Measurements from ENCODE around the gene TIAM2. TPM values are rescaled to one million over a fixed set of nuclear protein-coding genes. Genes with fewer than 3 reads are reported as not detected.
"Not testable (repeated sequence)": the region's sequence is repeated elsewhere in the genome, so short reads cannot be mapped to it uniquely, and the experiment has no call there.

Gene TIAM2
- total RNA-seq, 1 experiment from 2014 or later = 3.9 TPM

GRCh38 chr6:155264693-155265320 is 269.7 kb downstream of the TIAM2 start:
- DNase-seq (ENCODE audit: low read depth, low spot score) = no peak
- in situ Hi-C loops (cut with HindIII; ENCODE audit: low pct_unique_long_range_greater_than_20kb, low sequenced_read_pairs) = no loop called here

DNA sequence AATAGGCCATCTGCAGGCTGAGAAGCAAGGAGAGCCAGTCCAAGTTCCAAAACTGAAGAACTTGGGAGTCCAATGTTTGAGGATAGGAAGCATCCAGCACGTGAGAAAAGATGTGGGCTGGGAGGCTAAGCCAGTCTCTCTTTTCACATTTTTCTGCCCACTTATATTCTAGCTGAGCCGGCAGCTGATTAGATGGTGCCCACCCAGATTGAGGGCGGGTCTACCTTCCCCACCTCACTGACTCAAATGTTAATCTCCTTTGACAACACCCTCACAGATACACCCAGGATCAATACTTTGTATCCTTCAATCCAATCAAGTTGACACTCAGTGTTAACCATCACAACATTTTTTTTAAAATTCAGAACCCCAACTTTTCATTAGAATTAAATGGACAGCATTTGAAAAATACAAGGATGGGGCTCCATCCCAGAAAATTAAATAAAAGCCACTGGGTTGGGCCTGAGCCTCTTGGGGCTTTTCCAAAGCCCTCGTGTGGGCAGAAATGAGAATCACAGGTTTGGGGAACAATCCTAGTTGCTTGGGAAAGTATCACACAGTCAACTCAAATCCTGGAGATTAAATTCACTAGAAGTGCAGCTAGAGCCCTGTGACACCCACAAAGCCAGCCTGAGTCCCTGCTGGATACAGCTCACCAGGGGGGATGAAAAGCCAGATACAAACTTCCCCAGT is 270.9 kb downstream of the TIAM2 start:
- in situ Hi-C loops (cut with HindIII; ENCODE audit: low pct_unique_long_range_greater_than_20kb, low sequenced_read_pairs) = no loop called here
- DNase-seq (ENCODE audit: low read depth, low spot score) = peak; percentile 26

DNA sequence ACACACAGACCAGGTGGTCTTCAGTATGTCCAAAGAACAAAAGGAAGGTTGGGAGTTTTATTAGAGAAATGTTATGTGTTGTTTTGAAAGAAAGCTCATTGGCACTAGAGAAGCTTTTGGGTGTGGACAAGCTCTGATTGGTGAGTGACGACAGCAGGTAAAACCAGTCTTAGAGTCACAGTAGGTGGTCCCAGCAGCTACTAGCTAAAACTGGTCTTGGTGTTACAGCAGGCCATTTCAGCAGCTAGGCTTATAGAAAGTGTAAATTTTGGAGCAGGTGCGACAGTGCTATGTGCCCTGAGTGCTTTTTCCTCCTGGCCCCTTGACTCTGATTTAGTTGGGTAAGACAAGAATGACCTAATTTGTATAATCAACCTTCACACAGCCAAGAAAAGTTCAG is 272.3 kb downstream of the TIAM2 start:
- in situ Hi-C loops (cut with HindIII; ENCODE audit: low pct_unique_long_range_greater_than_20kb, low sequenced_read_pairs) = no loop called here
- DNase-seq (ENCODE audit: low read depth, low spot score) = no peak

DNA sequence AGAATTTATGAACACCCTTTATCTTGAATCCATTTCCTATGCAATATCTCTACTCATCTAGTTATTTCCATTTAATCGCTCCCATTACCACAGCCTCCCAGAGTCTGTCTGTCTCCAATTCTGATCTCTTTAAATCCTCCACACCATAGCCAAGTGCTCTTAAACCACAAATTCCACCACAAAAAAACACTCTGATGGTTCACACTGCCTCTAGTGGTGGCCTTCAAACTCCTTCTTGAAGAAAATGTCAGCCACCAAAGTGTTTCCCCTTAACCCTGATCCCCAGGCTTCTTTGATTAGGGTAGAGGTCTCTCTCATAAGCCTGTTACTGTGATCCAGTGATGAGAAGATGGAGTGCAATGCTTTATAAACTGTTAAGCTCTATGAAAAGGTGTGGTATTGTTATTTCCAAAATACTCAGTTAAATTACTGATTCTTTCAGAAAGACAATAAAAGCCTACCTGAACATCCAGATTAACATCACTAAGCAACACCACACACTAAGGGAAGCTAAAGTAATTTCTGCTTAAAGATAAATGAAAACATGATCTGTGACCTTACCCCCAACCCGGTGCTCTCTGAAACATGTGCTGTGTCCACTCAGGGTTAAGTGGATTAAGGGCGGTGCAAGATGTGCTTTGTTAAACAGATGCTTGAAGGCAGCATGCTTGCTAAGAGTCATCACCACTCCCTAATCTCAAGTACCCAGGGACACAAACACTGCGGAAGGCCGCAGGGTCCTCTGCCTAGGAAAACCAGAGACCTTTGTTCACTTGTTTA is 273.2 kb downstream of the TIAM2 start:
- peak; percentile 69 for DNase-seq (ENCODE audit: low read depth, low spot score)
- in situ Hi-C loops (cut with HindIII; ENCODE audit: low pct_unique_long_range_greater_than_20kb, low sequenced_read_pairs) = not testable (repeated sequence)

DNA sequence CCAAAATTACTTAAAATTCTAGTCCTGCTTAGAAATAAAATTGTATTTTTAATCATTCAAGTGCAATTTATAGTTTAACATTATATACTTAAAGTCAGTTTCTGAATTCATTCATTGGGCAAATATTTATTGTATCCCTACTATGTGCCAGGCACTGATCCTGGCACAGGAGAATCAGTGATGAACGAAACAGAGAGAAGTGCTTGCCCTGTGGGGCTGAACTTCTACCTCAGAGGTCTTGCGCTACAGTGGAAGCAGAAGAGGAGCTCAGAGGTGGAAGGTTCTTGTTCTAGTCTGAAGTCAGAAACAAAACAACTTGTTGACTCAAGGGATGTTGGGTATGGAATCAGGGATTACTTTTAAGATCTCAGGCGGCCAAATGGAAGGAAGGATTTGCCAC is 274.6 kb downstream of the TIAM2 start:
- in situ Hi-C loops (cut with HindIII; ENCODE audit: low pct_unique_long_range_greater_than_20kb, low sequenced_read_pairs) = no loop called here

GRCh38 chr6:155270561-155271091 is 275.5 kb downstream of the TIAM2 start:
- in situ Hi-C loops (cut with HindIII; ENCODE audit: low pct_unique_long_range_greater_than_20kb, low sequenced_read_pairs) = no loop called here
- no peak for DNase-seq (ENCODE audit: low read depth, low spot score)

More for the DNA sequence above, 274.6 kb downstream of the TIAM2 start:
- DNase-seq (ENCODE audit: low read depth, low spot score) = no peak

DNA sequence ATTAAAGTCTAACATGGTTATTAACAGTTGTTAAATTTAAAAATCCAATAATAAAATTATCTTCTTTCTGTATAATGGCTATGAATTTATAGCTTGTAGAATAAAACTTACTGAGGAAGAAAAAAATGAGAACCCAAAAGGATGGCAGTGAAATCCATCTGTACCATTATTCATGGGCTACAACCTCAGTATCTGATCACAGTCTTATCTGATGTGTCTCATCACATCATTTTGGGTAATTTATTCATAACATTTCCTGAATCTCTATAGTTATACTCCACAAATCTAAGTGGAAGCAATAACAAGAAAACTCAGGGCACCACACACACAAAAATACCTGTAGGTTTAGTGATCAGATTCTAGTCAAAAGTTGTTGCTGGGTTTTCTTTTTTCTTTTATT is 276.0 kb downstream of the TIAM2 start:
- in situ Hi-C loops (cut with HindIII; ENCODE audit: low pct_unique_long_range_greater_than_20kb, low sequenced_read_pairs) = no loop called here
- no peak for DNase-seq (ENCODE audit: low read depth, low spot score)

DNA sequence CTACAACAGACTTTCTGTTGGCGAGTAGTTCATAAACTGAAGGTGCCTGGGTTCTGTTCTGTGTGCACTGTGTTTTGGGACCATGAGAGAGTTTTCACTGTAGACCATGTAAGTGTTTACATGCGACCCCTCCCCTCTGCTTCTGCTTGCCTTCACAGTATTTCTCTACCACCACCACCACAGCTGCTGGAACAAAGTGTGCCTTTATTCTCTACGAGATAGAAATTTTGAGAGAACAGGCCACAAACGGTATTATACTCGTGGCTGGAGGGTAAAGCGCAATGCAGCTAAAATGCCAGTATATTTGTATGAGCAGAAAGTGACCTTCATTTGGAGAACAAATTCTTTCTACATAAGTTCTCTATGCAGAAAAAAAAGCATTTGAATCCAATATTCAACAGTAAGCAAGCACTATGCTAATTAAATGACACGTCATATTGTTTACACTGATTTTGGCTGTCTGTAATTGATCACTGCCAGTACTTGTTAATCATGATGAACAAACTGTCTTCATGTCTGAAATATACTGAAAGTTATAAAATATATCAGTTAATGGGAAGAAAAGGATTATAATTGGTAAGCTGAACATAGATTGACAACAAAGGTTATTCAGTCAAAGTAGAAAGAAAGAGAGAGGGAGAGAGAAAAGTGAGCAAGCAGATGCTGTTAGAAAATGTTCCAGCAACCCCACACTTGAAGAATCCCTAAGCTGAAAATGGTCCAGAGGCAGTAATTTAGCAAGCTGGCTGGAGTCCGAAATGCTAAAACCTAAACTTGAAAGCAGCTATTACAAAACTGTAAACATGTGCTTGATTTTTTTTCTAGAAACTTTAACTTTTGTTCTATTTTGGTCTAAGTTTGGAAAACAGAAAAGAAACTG is 277.5 kb downstream of the TIAM2 start:
- peak; percentile 63 for DNase-seq (ENCODE audit: low read depth, low spot score)
- in situ Hi-C loops (cut with HindIII; ENCODE audit: low pct_unique_long_range_greater_than_20kb, low sequenced_read_pairs) = no loop called here

DNA sequence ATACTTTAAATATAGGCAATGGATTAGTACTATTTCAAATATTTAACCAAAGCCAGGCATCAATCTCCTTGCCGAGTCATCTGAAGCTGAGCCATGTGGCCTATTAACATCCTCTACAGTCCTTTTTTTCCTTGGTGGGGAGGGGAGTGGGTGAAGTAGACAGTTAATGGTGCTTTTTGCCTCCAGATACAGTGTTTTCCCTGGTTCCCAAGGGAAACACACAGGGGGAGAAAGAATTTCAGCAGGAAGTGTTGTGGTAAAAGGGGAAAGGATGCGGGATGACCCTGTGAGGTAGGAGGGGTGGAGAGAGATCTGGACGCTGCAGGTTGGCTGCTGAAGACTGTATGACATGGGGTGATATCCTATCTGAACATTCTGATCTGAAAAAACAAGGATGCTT is 278.3 kb downstream of the TIAM2 start:
- in situ Hi-C loops (cut with HindIII; ENCODE audit: low pct_unique_long_range_greater_than_20kb, low sequenced_read_pairs) = no loop called here
- peak; percentile 73 for DNase-seq (ENCODE audit: low read depth, low spot score)

DNA sequence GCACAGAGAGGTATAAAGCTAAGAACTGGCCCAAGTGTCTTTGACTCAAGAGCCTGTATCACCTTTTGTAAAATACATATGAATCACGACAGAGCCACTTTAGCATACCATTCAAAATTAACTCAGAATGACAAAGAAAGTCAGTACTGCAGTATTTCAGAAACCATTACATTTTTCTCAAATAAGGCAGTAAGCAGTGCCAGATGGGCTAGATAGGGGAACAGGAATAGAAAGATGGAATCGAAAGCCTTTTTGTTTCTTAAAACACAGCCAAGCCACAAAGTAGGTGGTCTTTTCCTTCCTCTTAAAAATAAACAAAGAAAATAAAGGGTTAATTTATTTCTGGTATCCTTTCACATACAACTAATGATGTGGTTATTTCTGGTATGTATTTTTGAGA is 279.0 kb downstream of the TIAM2 start:
- DNase-seq (ENCODE audit: low read depth, low spot score) = no peak
- in situ Hi-C loops (cut with HindIII; ENCODE audit: low pct_unique_long_range_greater_than_20kb, low sequenced_read_pairs) = no loop called here

DNA sequence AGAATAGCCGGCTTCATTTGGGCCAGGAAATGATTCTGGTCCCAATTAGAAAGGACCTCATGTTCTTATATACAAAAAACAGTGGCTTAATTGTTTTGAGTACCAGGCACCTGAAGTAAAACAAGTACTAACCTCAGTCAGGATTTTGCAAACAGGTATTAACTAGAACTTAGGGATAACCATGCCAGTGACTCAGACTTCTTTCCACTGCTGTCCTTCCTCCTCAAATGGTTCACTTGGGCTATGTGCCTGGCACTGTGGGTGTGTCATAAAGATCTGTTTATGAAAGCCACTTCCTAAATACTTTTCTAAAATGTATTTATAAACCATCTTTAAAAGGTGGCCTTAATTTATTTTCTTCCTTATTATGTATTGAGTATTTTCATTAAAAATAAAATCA is 279.4 kb downstream of the TIAM2 start:
- in situ Hi-C loops (cut with HindIII; ENCODE audit: low pct_unique_long_range_greater_than_20kb, low sequenced_read_pairs) = no loop called here
- no peak for DNase-seq (ENCODE audit: low read depth, low spot score)

- in situ Hi-C loops (cut with HindIII; ENCODE audit: low pct_unique_long_range_greater_than_20kb, low sequenced_read_pairs) = no loop called here
- DNase-seq (ENCODE audit: low read depth, low spot score) = no peak
Observed at GRCh38 chr6:155275808-155276480, 280.8 kb downstream of the TIAM2 start.

- in situ Hi-C loops (cut with HindIII; ENCODE audit: low pct_unique_long_range_greater_than_20kb, low sequenced_read_pairs) = no loop called here
- DNase-seq (ENCODE audit: low read depth, low spot score) = no peak
Observed at GRCh38 chr6:155276638-155277037, 281.5 kb downstream of the TIAM2 start.

GRCh38 chr6:155278319-155279049 is 283.4 kb downstream of the TIAM2 start:
- no peak for DNase-seq (ENCODE audit: low read depth, low spot score)
- in situ Hi-C loops (cut with HindIII; ENCODE audit: low pct_unique_long_range_greater_than_20kb, low sequenced_read_pairs) = no loop called here

- no peak for DNase-seq (ENCODE audit: low read depth, low spot score)
- in situ Hi-C loops (cut with HindIII; ENCODE audit: low pct_unique_long_range_greater_than_20kb, low sequenced_read_pairs) = no loop called here
Observed at GRCh38 chr6:155284775-155285174, 289.7 kb downstream of the TIAM2 start.

GRCh38 chr6:155287762-155288161 is 292.6 kb downstream of the TIAM2 start:
- in situ Hi-C loops (cut with HindIII; ENCODE audit: low pct_unique_long_range_greater_than_20kb, low sequenced_read_pairs) = no loop called here

More at GRCh38 chr6:155287762-155288161, 292.6 kb downstream of the TIAM2 start:
- DNase-seq (ENCODE audit: low read depth, low spot score) = no peak

All from SK-MEL-5 (cell line).